AG04450 (cell line): Measurements from ENCODE around the gene DSG2. TPM values are rescaled to one million over a fixed set of nuclear protein-coding genes. Genes with fewer than 3 reads are reported as not detected.

ENCODE experiments used
- CTCF ChIA-PET: fragments of 300-600, 350-600 bp; formaldehyde crosslinking; extraction: SDS; loops from one replicate; lab custom pipeline; 2022; ENCODE audit warnings: antibody characterized with exemption, inconsistent platforms; lab: Charles Lee
- POLR2A ChIA-PET: fragments of 350-600 bp; formaldehyde crosslinking; extraction: SDS; loops from one replicate; lab custom pipeline; 2021; ENCODE audit warnings: antibody characterized with exemption, inconsistent platforms; lab: Yijun Ruan, JAX
- DNase-seq: peaks from one replicate; pipeline ENCODE4 v3.0.0-alpha.2; 2011; ENCODE audit warnings: low read depth, low spot score
- H3K27ac ChIP-seq: one replicate; pipeline ENCODE4 v1.5.1; 2012; ENCODE audit warnings: low read depth, low read length, control low read depth
- H3K27me3 ChIP-seq: one replicate; pipeline ENCODE4 v1.6.0; 2012; ENCODE audit warnings: low read length; ENCODE audit not compliant: control insufficient read depth, insufficient read depth
- H3K4me3 ChIP-seq: 2 replicates; pipeline ENCODE4 v1.5.1; 2011; ENCODE audit warnings: mild to moderate bottlenecking, low read depth, low read length, control low read depth
- H3K9me3 ChIP-seq: 2 replicates; pipeline ENCODE4 v1.5.1; 2012; ENCODE audit warnings: low read length; ENCODE audit not compliant: control insufficient read depth, insufficient read depth
- CTCF ChIP-seq: IDR thresholded peaks from 2 replicates; pipeline ENCODE4 v1.5.1; 2011; ENCODE audit warnings: low read depth, low read length, control low read depth, inconsistent platforms
- polyA plus RNA-seq: library from polyadenylated mRNA; depleted of rRNA; stranded (reverse); fragments of >200 nt; gene quantifications from 2 replicates; pipeline ENCODE4 v1.2.3, GENCODE V29; 2011

The DSG2 gene
- polyA plus RNA-seq, 1 experiment = 0.84 TPM

DNA sequence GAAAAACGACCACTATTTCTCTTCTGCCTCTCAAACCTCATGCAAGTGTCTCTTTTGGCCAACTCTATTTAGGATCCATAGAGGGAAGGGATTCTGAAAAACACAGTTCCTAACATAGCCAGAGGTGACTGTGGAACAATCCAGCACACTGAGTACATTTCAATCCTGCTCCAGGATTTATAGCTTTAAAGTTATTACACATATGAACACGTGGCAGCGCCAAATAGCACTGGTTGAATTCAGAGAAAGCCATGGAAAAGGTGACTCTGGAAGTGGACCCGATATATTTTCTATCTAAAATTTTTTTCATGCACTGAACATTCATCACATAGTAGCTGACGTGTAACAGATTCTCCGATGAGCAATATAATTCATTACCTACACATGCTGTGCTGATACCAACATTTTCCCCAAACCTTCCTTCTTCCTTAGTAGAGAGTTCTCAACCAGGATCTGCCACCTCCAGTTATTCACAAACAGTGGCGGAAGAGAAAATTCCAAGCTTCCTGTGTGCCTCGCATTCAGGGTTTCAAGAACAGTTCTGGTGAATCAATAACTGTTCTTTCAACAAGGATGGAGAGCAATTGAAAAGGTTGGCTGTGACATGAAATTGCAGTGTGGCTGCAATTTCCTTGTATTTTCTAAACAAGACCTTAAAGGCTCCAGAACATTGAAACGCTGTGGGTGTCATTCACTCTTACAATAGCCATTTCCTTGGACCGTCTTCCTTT, 68.0 kb downstream of the DSG2 start:
- H3K27ac ChIP-seq = no peak overlapping the region
- H3K9me3 ChIP-seq = no peaks in the 10 kb centered on the region
- TF ChIP-seq CTCF = no peak
- no peak for DNase-seq
- ChIA-PET CTCF (interaction anchor here (0.7 kb wide), 1 partner anchor 10 kb away, joined by 4 read pairs; no protein-coding TSS in a partner anchor), POLR2A (no interaction called here)
- no peaks in the 10 kb centered on the region for H3K27me3 ChIP-seq
- H3K4me3 ChIP-seq = no peak overlapping the region

- POLR2A ChIA-PET = no interaction called here
- DNase-seq = no peak
- H3K27ac ChIP-seq = no peak overlapping the region
- CTCF ChIA-PET = no interaction called here
- H3K4me3 ChIP-seq = no peak overlapping the region
- H3K9me3 ChIP-seq = no peaks in the 10 kb centered on the region
- H3K27me3 ChIP-seq = no peaks in the 10 kb centered on the region
- TF ChIP-seq CTCF = no peak
These were observed 68.8 kb downstream of the DSG2 start for GRCh38 chr18:31566576-31567306.

- Histone ChIP-seq H3K4me3 (no peak overlapping the region), H3K27me3 (no peaks in the 10 kb centered on the region), H3K9me3 (no peaks in the 10 kb centered on the region; the same call in 1 of the 2 replicates), H3K27ac (no peak overlapping the region)
- CTCF ChIA-PET = no interaction called here
- POLR2A ChIA-PET = no interaction called here
- DNase-seq = no peak
- no peak for TF ChIP-seq CTCF
These were observed 74.4 kb downstream of the DSG2 start for GRCh38 chr18:31572368-31572767.

DNA sequence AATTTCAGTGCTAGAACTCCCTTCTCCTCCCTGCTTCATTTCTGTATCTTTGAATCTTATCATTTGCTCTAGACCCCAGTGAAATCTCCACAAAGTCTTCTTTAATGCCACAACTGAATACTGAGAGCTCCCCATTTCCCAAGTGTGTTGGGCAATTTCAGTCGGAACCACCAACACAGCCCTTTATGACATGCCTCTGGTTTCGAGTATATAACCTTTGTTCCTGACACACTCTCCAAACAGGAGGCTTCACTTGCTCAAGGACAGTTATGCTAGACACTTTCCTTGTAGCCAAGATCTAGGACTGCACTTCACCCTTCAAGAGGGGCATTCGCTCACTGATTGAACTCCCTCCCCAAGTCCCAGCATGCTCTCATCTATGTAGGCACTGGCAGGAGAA, 75.1 kb downstream of the DSG2 start:
- CTCF ChIA-PET = interaction anchor here (1.0 kb wide), 1 partner anchor 17 kb away, joined by 3 read pairs; no protein-coding TSS in a partner anchor

More for the DNA sequence above, 75.1 kb downstream of the DSG2 start:
- Histone ChIP-seq H3K27me3 (no peaks in the 10 kb centered on the region), H3K9me3 (no peaks in the 10 kb centered on the region; the same call in 1 of the 2 replicates), H3K27ac (no peak overlapping the region), H3K4me3 (no peak overlapping the region)
- DNase-seq = no peak
- POLR2A ChIA-PET = no interaction called here
- TF ChIP-seq CTCF = no peak
